Measurements from ENCODE around the gene CAPZB. TPM values are rescaled to one million over a fixed set of nuclear protein-coding genes. Genes with fewer than 3 reads are reported as not detected.

CAPZB gene
- 334 and 349 TPM in 2 replicates for total RNA-seq

DNA sequence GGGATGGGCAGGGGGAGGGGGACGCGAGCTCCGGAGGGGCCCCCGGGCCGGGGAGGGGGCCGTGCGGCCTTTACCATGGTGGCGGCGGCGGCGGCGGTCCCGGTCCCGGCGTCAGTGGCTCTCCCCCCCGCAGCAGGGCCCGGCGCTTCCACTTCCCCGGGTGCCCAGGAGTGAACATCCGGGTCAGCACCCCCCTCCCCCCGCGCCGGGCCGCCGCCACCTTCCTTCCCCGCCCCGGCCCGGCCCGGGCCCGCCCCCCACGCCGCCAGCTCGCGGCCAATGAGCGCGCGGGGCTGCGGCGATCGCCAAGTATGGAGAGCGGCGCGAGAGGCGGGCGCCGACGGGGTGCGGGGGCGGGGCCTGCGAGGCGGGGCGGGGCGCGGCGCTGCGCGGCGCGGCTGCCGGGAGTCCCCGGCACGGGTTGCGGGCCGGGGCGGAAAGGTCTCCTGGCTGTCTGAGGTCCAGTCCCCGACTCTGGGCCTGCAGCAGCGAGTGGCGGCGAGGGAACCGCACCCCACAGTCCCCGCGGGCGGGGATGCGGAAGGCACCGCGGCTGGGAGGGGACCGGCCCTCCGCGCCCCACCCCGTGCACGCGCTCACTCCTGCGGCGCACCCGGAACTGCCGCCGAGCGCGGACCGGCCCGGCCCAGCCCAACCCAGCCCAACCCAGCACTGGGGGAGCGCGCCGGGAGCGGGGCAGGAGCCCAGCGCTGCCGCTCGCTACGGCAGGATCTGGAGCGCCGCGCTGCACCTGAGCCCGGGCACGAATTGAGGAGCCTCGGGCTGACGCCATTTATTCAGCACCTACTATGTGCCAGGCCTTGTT, at the start of gene CAPZB:
TSS of gene CAPZB (minus strand) at position 178 of the 826 bp plus-strand sequence. CDS start at position 77, 101 bp downstream.
- DNase-seq (peak; percentile 91), ATAC-seq (ENCODE audit: low read depth) (peak; percentile 92)
- CTCF ChIA-PET: interaction anchor here (0.9 to 2.7 kb wide), 6 partner anchors 17 to 112 kb away, joined by 3 to 22 read pairs (median 4); a partner anchor contains a TSS
- H3K27ac Mint-ChIP-seq: peak within 1 kb of the TSS; percentile 91
- peaks cover 54% of the 10 kb centered on the region for H3K4me1 Mint-ChIP-seq
- no peaks in the 10 kb centered on the region for H3K9me3 Mint-ChIP-seq
- TF ChIP-seq, protein P1, sequence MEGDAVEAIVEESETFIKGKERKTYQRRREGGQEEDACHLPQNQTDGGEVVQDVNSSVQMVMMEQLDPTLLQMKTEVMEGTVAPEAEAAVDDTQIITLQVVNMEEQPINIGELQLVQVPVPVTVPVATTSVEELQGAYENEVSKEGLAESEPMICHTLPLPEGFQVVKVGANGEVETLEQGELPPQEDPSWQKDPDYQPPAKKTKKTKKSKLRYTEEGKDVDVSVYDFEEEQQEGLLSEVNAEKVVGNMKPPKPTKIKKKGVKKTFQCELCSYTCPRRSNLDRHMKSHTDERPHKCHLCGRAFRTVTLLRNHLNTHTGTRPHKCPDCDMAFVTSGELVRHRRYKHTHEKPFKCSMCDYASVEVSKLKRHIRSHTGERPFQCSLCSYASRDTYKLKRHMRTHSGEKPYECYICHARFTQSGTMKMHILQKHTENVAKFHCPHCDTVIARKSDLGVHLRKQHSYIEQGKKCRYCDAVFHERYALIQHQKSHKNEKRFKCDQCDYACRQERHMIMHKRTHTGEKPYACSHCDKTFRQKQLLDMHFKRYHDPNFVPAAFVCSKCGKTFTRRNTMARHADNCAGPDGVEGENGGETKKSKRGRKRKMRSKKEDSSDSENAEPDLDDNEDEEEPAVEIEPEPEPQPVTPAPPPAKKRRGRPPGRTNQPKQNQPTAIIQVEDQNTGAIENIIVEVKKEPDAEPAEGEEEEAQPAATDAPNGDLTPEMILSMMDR (IDR thresholded peaks at IDR 0.05): no peak
- no peaks in the 10 kb centered on the region for H3K27me3 Mint-ChIP-seq
- peak within 1 kb of the TSS; percentile 90 for H3K4me3 Mint-ChIP-seq
- POLR2A ChIA-PET: interaction anchor here (0.5 to 5.1 kb wide), 21 partner anchors 8 to 234 kb away, joined by 3 to 45 read pairs (median 4); partner anchors contain the start of genes EMC1 and MRTO4
- H3K36me3 Mint-ChIP-seq (ENCODE audit: low read depth): peaks cover 24% of the 10 kb centered on the region
- intact Hi-C loops (cut with micrococcal nuclease): loop anchor here (1.0 to 5.0 kb wide), 6 partner anchors 17 to 273 kb away; partner anchors contain the start of genes AKR7A2, SLC66A1 and UBR4

DNA sequence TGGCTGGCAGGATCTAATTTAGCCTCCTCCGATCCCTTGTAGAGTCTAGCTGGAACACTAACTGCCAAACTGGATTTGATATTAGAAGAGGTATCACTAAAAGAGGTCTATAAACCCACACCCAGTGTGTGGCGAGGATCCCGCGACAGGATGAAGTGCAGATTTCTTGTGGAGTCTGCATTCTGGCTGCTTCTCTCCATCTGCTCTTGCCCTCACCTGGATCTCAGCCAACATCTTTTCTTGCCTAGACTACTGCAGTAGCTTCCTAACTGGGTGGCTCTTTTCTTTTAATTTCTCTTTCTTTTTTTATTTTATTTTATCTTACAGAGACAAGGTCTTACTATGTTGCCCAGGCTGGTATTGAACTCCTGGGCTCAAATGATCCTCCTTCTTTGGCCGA, 48.9 kb upstream of the CAPZB start:
- CTCF ChIA-PET: no interaction called here
- ATAC-seq (ENCODE audit: low read depth) (no peak), DNase-seq (no peak)
- Mint-ChIP-seq H3K9me3 (peaks cover 13% of the 10 kb centered on the region), H3K27ac (no peak overlapping the region), H3K4me3 (no peak overlapping the region), H3K4me1 (no peaks in the 10 kb centered on the region), H3K36me3 (ENCODE audit: low read depth) (no peaks in the 10 kb centered on the region), H3K27me3 (no peaks in the 10 kb centered on the region)
- TF ChIP-seq, protein P1 (IDR thresholded peaks at IDR 0.05): no peak
- POLR2A ChIA-PET: no interaction called here
- intact Hi-C loops (cut with micrococcal nuclease): no loop called here

DNA sequence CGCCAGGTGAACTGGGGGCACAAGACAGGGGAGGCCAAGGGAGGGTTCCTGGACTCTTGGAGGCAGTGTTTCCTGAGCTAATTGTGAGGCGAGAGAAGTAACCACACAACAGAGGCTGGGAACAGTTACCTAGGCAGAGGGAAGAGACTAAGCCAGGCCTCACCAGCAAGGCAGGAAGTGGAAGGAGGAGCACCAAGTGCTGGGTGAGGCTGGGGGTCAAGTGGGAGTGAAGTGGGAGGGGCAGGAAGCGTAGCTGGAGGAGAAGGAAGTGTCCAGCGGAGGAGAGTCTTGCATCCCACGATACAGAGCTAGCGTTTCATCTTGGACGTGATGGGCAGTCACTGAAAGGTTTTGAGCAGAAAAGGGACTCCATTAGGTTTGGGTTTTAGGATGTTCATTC, 48.3 kb upstream of the CAPZB start:
- Mint-ChIP-seq H3K36me3 (ENCODE audit: low read depth) (no peaks in the 10 kb centered on the region), H3K9me3 (peaks cover 13% of the 10 kb centered on the region), H3K27ac (no peak overlapping the region), H3K4me1 (no peaks in the 10 kb centered on the region), H3K4me3 (no peak overlapping the region), H3K27me3 (no peaks in the 10 kb centered on the region)
- intact Hi-C loops (cut with micrococcal nuclease): no loop called here
- TF ChIP-seq, protein P1 (IDR thresholded peaks at IDR 0.05): no peak
- DNase-seq: no peak
- POLR2A ChIA-PET: no interaction called here
- CTCF ChIA-PET: no interaction called here
- ATAC-seq (ENCODE audit: low read depth): no peak

DNA sequence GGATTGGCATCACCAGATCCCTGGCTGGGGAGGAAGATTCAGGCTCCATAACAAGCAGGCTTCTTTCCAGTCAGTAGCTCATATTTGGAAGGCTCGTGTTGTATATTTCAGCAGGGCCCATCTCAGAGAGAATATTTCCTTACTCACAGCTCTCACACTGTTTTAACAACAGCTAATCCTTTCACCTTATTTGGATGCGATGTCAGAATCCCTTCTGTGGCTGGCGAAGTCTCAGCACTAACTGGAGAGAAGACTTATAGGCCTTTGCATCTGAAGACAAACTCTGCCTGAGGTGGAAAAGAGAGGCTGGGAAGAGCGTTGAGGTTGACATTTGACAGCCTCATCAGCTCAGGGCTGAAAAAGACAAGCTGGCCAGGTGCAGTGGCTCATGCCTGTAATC, 47.2 kb upstream of the CAPZB start:
- DNase-seq (no peak), ATAC-seq (ENCODE audit: low read depth) (no peak)
- H3K27ac Mint-ChIP-seq: no peak overlapping the region
- H3K4me3 Mint-ChIP-seq: no peak overlapping the region
- no peaks in the 10 kb centered on the region for H3K27me3 Mint-ChIP-seq
- H3K36me3 Mint-ChIP-seq (ENCODE audit: low read depth): no peaks in the 10 kb centered on the region
- CTCF ChIA-PET: no interaction called here
- H3K9me3 Mint-ChIP-seq: peaks cover 13% of the 10 kb centered on the region
- TF ChIP-seq, protein P1 (IDR thresholded peaks at IDR 0.05): no peak
- POLR2A ChIA-PET: no interaction called here
- intact Hi-C loops (cut with micrococcal nuclease): no loop called here
- H3K4me1 Mint-ChIP-seq: no peaks in the 10 kb centered on the region

DNA sequence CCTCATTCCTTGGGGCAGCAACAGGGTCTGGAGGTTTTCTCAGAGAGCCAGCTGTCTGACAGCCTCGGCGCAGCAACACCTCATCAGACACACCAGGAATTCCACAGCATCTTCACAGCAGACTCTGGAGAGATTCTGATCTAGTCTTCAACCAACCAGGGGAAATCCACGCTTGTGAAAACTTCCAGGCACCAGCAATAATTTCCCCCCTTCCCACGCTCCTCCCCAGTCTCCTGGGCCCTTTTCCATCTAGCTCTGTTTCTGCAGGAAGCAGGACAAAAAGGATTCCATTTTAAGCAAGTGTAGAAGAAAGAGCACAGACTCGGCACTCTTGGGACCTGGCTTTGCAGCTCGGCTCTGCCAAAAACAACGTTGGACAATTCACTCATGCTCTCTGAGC, 44.3 kb upstream of the CAPZB start:
- Mint-ChIP-seq H3K9me3 (peaks cover 10% of the 10 kb centered on the region), H3K27ac (no peak overlapping the region), H3K27me3 (no peaks in the 10 kb centered on the region), H3K36me3 (ENCODE audit: low read depth) (no peaks in the 10 kb centered on the region), H3K4me3 (no peak overlapping the region), H3K4me1 (no peaks in the 10 kb centered on the region)
- no peak for ATAC-seq (ENCODE audit: low read depth)
- POLR2A ChIA-PET: no interaction called here
- TF ChIP-seq, protein P1 (IDR thresholded peaks at IDR 0.05): no peak
- intact Hi-C loops (cut with micrococcal nuclease): no loop called here
- CTCF ChIA-PET: no interaction called here
- DNase-seq: no peak
